ENCODE data around the gene RIC8A.

GRCh38 chr11:206526-207207 lies 841 bp upstream of the RIC8A start:
- TF ChIP-seq CTCF (IDR thresholded peaks at IDR 0.05; ENCODE audit: low read depth, low read length) (no peak), EZH2phosphoT487 (IDR thresholded peaks at IDR 0.05; ENCODE audit: low read depth) (no peak)
